HCT116 (cell line): ENCODE measurements around the gene SP3. TPM values are rescaled to one million over a fixed set of nuclear protein-coding genes. Genes with fewer than 3 reads are reported as not detected.

Source experiments
- ATAC-seq: fragments of 200-7000 bp; cut with Tn5 transposase; 2 replicates; pipeline ENCODE4 v1.9.1; 2020; ENCODE audit warnings: mild to moderate bottlenecking, moderate library complexity
- BruUV-seq: library from RNA; stranded (reverse); fragments of 400-500 nt; replicated peaks from 2 replicates; lab custom pipeline; 2021; lab: Mats Ljungman, UMichigan
- CTCF ChIA-PET: fragments of 300-600 bp; sonication (Branson Sonifier 250); formaldehyde crosslinking; loops from one replicate; lab custom pipeline; 2021; ENCODE audit warnings: antibody characterized with exemption; lab: Charles Lee
- POLR2A ChIA-PET: fragments of 300-600, 350-600 bp; sonication (Branson Sonifier 250); formaldehyde crosslinking; loops from one replicate; lab custom pipeline; 2021; ENCODE audit warnings: antibody characterized with exemption; lab: Charles Lee
- RAD21 ChIA-PET, 2 experiments: fragments of 300-600 bp; sonication (Branson Sonifier 250); formaldehyde crosslinking; loops; one replicate each; lab custom pipeline; 2023; ENCODE audit warnings: low total read pairs in 2 of 2; ENCODE audit not compliant: uncharacterized antibody in 2 of 2, unreplicated experiment in 2 of 2, low non-redundant PET in 1 of 2; lab: Charles Lee
- DNase-seq: peaks from one replicate; pipeline ENCODE4 v3.0.0-alpha.2; 2010; ENCODE audit warnings: low read depth, low spot score
- H2AFZ ChIP-seq: fragments of 200-600 bp; shearing (Covaris generic), sonication (generic); 2 replicates; pipeline ENCODE4 v1.6.1; 2017; ENCODE audit warnings: low read depth, mixed run types, mixed read lengths, antibody characterized with exemption, low read length; ENCODE audit not compliant: poor library complexity, severe bottlenecking
- H3K27ac ChIP-seq: 2 replicates; pipeline ENCODE4 v1.5.1; 2012; ENCODE audit warnings: low read depth, low read length
- H3K27me3 ChIP-seq: fragments of 200-600 bp; sonication (generic); 2 replicates; pipeline ENCODE4 v1.6.1; 2016; ENCODE audit warnings: mixed run types, low read length, mixed read lengths; ENCODE audit not compliant: insufficient read depth
- H3K36me3 ChIP-seq, 2 experiments: fragments of 200-500 bp in 1 of 2; fragments of 200-600 bp in 1 of 2; sonication (Bioruptor generic) in 1 of 2; sonication (generic) in 1 of 2; 2 replicates each; pipeline versions ENCODE4 v1.5.1 to v1.6.1; 2014 to 2016; ENCODE audit warnings: low read length in 2 of 2, inconsistent platforms in 1 of 2, mixed read lengths in 1 of 2, mixed run types in 1 of 2; ENCODE audit not compliant: insufficient read depth in 2 of 2, control insufficient read depth in 1 of 2
- H3K4me1 ChIP-seq, 2 experiments: fragments of 200-600 bp in 1 of 2; sonication (generic) in 1 of 2; 2 replicates each; pipeline versions ENCODE4 v1.5.1 to v1.6.1; 2012 to 2017; ENCODE audit warnings: low read length in 2 of 2, inconsistent platforms in 1 of 2, mild to moderate bottlenecking in 1 of 2, mixed read lengths in 1 of 2, mixed run types in 1 of 2, moderate library complexity in 1 of 2; ENCODE audit not compliant: insufficient read depth in 2 of 2, control insufficient read depth in 1 of 2
- H3K4me2 ChIP-seq: fragments of 200-600 bp; sonication (generic); 2 replicates; pipeline ENCODE4 v1.6.1; 2017; ENCODE audit warnings: mixed run types, low read length, mixed read lengths
- H3K4me3 ChIP-seq, 2 experiments: fragments of 200-600 bp in 1 of 2; sonication (generic) in 1 of 2; replicated peaks in 1 of 2; 2 replicates each; pipeline ENCODE4 v1.5.1; 2011 to 2016; ENCODE audit warnings: low read length in 2 of 2, control low read depth in 1 of 2, low read depth in 1 of 2, mild to moderate bottlenecking in 1 of 2, mixed read lengths in 1 of 2, mixed run types in 1 of 2
- H3K79me2 ChIP-seq: fragments of 200-600 bp; sonication (generic); 2 replicates; pipeline ENCODE4 v1.6.1; 2017; ENCODE audit warnings: mild to moderate bottlenecking, mixed run types, low read length, moderate library complexity, mixed read lengths; ENCODE audit not compliant: insufficient read depth
- H3K9ac ChIP-seq: fragments of 200-600 bp; sonication (generic); 2 replicates; pipeline ENCODE4 v1.6.1; 2016; ENCODE audit warnings: low read length, mixed read lengths
- H3K9me2 ChIP-seq: fragments of 200-600 bp; sonication (generic), shearing (Covaris generic); 2 replicates; pipeline ENCODE4 v1.6.1; 2017; ENCODE audit warnings: mixed run types, mild to moderate bottlenecking, moderate library complexity; ENCODE audit not compliant: insufficient read depth
- H3K9me3 ChIP-seq, 2 experiments: fragments of 200-500 bp in 1 of 2; fragments of 200-600 bp in 1 of 2; sonication (Bioruptor generic) in 1 of 2; sonication (generic) in 1 of 2; 2 replicates each; pipeline ENCODE4 v1.6.1; 2014 to 2017; ENCODE audit warnings: low read length in 2 of 2, mixed read lengths in 2 of 2, inconsistent platforms in 1 of 2, low read depth in 1 of 2, mild to moderate bottlenecking in 1 of 2, mixed run types in 1 of 2, moderate library complexity in 1 of 2; ENCODE audit not compliant: control insufficient read depth in 1 of 2, insufficient read depth in 1 of 2
- H4K20me1 ChIP-seq: fragments of 200-600 bp; sonication (generic), shearing (Covaris generic); 2 replicates; pipeline ENCODE4 v1.6.1; 2017; ENCODE audit warnings: mixed run types, mild to moderate bottlenecking, moderate library complexity; ENCODE audit not compliant: insufficient read depth
- CEBPB ChIP-seq: IDR thresholded peaks from 2 replicates; pipeline ENCODE4 v1.6.1; 2012; ENCODE audit warnings: low read depth
- CTCF ChIP-seq, 3 experiments: fragments of 200-600 bp in 1 of 3; sonication (generic) in 1 of 3; IDR thresholded peaks in 2 of 3; conservative IDR thresholded peaks in 1 of 3; 2 replicates each; pipeline ENCODE4 v1.5.1; 2012 to 2017; ENCODE audit warnings: low read depth in 2 of 3, low read length in 2 of 3, antibody characterized with exemption in 1 of 3, borderline replicate concordance in 1 of 3, control low read depth in 1 of 3, mild to moderate bottlenecking in 1 of 3, mixed read lengths in 1 of 3, mixed run types in 1 of 3, moderate library complexity in 1 of 3; ENCODE audit not compliant: insufficient read depth in 1 of 3
- EGR1 ChIP-seq: IDR thresholded peaks from 2 replicates; pipeline ENCODE4 v1.6.1; 2012; ENCODE audit warnings: low read depth
- EZH2 ChIP-seq: fragments of 200-600 bp; sonication (generic); IDR thresholded peaks from 2 replicates; pipeline ENCODE4 v1.6.1; 2017; ENCODE audit warnings: antibody characterized with exemption, mixed run types
- EZH2phosphoT487 ChIP-seq: fragments of 200-600 bp; IDR thresholded peaks from 2 replicates; pipeline ENCODE4 v1.6.1; 2018; ENCODE audit warnings: antibody characterized with exemption, borderline replicate concordance
- FOSL1 ChIP-seq: IDR thresholded peaks from 2 replicates; pipeline ENCODE4 v1.6.1; 2012; ENCODE audit warnings: low read depth
- POLR2AphosphoS5 ChIP-seq: IDR thresholded peaks from 2 replicates; pipeline ENCODE4 v1.6.1; 2011; ENCODE audit warnings: mild to moderate bottlenecking, low read depth, low read length, moderate library complexity
- RAD21 ChIP-seq: IDR thresholded peaks from 2 replicates; pipeline ENCODE4 v1.6.1; 2012; ENCODE audit warnings: low read depth, mild to moderate bottlenecking
- SP1 ChIP-seq: IDR thresholded peaks from 2 replicates; pipeline ENCODE4 v1.6.1; 2012; ENCODE audit warnings: low read depth
- YY1 ChIP-seq: IDR thresholded peaks from 2 replicates; pipeline ENCODE4 v1.6.1; 2011; ENCODE audit warnings: low read length, low read depth, moderate library complexity, mild to moderate bottlenecking; ENCODE audit not compliant: insufficient replicate concordance; ENCODE audit errors: extremely low read depth
- ZFX ChIP-seq: fragments of 450-650 bp; IDR thresholded peaks from 2 replicates; pipeline ENCODE4 v1.6.1; 2017
- intact Hi-C: fragments of 100-400 bp; cut with micrococcal nuclease; formaldehyde crosslinking; loops from 2 replicates; pipeline ENCODE4 v1.10.0; 2022
- total RNA-seq: library from RNA; stranded (reverse); gene quantifications from one replicate; pipeline ENCODE4 v1.2.1, GENCODE V29; 2021; ENCODE audit not compliant: unreplicated experiment
- TF ChIP-seq, protein P1 (sequence below): IDR thresholded peaks from 2 replicates; pipeline ENCODE4 v1.6.1; 2012
- TF ChIP-seq, protein P2 (sequence below): IDR thresholded peaks from 2 replicates; pipeline ENCODE4 v1.6.1; 2011; ENCODE audit warnings: mild to moderate bottlenecking, low read length, moderate library complexity; ENCODE audit not compliant: insufficient replicate concordance; ENCODE audit errors: extremely low read depth
- TF ChIP-seq, protein P3 (sequence below): IDR thresholded peaks from 2 replicates; pipeline ENCODE4 v1.6.1; 2012; ENCODE audit warnings: low read depth

Gene SP3
- total RNA-seq, 1 experiment from 2014 or later, result 98.0 TPM

DNA sequence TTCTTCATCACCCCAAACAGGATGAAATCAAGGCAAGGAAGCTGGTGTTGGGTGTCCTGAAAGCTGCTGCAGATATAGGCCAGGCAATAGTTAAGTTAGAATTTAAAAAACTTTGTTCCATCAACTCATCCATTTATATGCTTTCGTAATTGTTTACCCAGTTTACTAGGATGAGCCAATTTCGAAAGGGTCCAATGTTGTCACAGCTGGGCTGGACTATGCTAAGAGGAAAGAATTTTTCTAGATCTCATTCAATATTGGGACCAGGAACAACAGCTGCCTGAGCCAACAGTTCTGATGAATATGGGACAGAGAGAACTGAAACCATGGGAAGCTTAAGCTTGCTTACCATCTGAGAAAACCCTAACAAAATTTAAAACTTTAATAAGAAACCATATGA is 21.6 kb upstream of the SP3 start:
- DNase-seq (no peak), ATAC-seq (no peak)
- ChIA-PET CTCF (no interaction called here), RAD21 (no interaction called here), POLR2A (no interaction called here)
- Histone ChIP-seq H3K79me2 (no peaks in the 10 kb centered on the region), H2AFZ (no peak overlapping the region), H3K4me3 (no peak overlapping the region), H3K36me3 (no peaks in the 10 kb centered on the region), H3K9me2 (no peaks in the 10 kb centered on the region), H3K27me3 (no peaks in the 10 kb centered on the region), H3K4me2 (no peak overlapping the region), H3K4me1 (peaks cover 8% of the 10 kb centered on the region in 2 experiments; a peak in 3 of 4 replicates), H4K20me1 (no peaks in the 10 kb centered on the region), H3K9ac (no peak overlapping the region), H3K9me3 (no peaks in the 10 kb centered on the region), H3K27ac (no peak overlapping the region)
- no peak for TF ChIP-seq EZH2phosphoT487
- TF ChIP-seq, protein P1, sequence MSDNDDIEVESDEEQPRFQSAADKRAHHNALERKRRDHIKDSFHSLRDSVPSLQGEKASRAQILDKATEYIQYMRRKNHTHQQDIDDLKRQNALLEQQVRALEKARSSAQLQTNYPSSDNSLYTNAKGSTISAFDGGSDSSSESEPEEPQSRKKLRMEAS, result no peak
- TF ChIP-seq CTCF (IDR thresholded peaks at IDR 0.05 in 2 of 3, conservative IDR thresholded peaks at IDR 0.05 in 1 of 3; ENCODE audit: borderline replicate concordance in 1 of 3, insufficient read depth in 1 of 3, low read depth in 2 of 3, low read length in 2 of 3), result no peak
- TF ChIP-seq, protein P2, sequence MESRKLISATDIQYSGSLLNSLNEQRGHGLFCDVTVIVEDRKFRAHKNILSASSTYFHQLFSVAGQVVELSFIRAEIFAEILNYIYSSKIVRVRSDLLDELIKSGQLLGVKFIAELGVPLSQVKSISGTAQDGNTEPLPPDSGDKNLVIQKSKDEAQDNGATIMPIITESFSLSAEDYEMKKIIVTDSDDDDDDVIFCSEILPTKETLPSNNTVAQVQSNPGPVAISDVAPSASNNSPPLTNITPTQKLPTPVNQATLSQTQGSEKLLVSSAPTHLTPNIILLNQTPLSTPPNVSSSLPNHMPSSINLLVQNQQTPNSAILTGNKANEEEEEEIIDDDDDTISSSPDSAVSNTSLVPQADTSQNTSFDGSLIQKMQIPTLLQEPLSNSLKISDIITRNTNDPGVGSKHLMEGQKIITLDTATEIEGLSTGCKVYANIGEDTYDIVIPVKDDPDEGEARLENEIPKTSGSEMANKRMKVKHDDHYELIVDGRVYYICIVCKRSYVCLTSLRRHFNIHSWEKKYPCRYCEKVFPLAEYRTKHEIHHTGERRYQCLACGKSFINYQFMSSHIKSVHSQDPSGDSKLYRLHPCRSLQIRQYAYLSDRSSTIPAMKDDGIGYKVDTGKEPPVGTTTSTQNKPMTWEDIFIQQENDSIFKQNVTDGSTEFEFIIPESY, result no peak
- TF ChIP-seq RAD21, result no peak
- TF ChIP-seq, protein P3, sequence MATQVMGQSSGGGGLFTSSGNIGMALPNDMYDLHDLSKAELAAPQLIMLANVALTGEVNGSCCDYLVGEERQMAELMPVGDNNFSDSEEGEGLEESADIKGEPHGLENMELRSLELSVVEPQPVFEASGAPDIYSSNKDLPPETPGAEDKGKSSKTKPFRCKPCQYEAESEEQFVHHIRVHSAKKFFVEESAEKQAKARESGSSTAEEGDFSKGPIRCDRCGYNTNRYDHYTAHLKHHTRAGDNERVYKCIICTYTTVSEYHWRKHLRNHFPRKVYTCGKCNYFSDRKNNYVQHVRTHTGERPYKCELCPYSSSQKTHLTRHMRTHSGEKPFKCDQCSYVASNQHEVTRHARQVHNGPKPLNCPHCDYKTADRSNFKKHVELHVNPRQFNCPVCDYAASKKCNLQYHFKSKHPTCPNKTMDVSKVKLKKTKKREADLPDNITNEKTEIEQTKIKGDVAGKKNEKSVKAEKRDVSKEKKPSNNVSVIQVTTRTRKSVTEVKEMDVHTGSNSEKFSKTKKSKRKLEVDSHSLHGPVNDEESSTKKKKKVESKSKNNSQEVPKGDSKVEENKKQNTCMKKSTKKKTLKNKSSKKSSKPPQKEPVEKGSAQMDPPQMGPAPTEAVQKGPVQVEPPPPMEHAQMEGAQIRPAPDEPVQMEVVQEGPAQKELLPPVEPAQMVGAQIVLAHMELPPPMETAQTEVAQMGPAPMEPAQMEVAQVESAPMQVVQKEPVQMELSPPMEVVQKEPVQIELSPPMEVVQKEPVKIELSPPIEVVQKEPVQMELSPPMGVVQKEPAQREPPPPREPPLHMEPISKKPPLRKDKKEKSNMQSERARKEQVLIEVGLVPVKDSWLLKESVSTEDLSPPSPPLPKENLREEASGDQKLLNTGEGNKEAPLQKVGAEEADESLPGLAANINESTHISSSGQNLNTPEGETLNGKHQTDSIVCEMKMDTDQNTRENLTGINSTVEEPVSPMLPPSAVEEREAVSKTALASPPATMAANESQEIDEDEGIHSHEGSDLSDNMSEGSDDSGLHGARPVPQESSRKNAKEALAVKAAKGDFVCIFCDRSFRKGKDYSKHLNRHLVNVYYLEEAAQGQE, result no peak
- no peak for TF ChIP-seq POLR2AphosphoS5
- no peak for TF ChIP-seq YY1
- TF ChIP-seq FOSL1, result no peak
- no peak for TF ChIP-seq EZH2
- TF ChIP-seq ZFX, result no peak
- no peak for TF ChIP-seq CEBPB
- TF ChIP-seq SP1, result no peak
- TF ChIP-seq EGR1, result no peak
- intact Hi-C loops, result no loop called here
- BruUV-seq, result no TSS peak
